NCI-H226 (cell line): ENCODE data around the gene NUPR1.
"Not testable (repeated sequence)": the region's sequence is repeated elsewhere in the genome, so short reads cannot be mapped to it uniquely, and the experiment has no call there.

Source experiments
- DNase-seq: peaks from one replicate; pipeline ENCODE4 v3.0.0-alpha.2; 2015

Gene NUPR1

GRCh38 chr16:28497386-28497785, 41.4 kb downstream of the NUPR1 start:
- DNase-seq = no peak

GRCh38 chr16:28496844-28497243, 41.9 kb downstream of the NUPR1 start:
- DNase-seq = no peak

GRCh38 chr16:28495795-28496749, 42.7 kb downstream of the NUPR1 start:
- DNase-seq = no peak

- no peak for DNase-seq
Observed at GRCh38 chr16:28495098-28495793, 43.5 kb downstream of the NUPR1 start.

GRCh38 chr16:28494121-28494851, 44.5 kb downstream of the NUPR1 start, which contains the start of gene APOBR:
APOBR (plus strand) TSS chr16:28494643; CDS start chr16:28494682, 39 bp downstream.
- DNase-seq = no peak

GRCh38 chr16:28492511-28492910, 46.3 kb downstream of the NUPR1 start:
- DNase-seq = no peak

- peak; percentile 93 for DNase-seq
Observed at GRCh38 chr16:28491970-28492474, 46.8 kb downstream of the NUPR1 start, which contains the start of gene CLN3. CLN3 (minus strand) TSS chr16:28492074; CDS start chr16:28491759, 315 bp downstream.

- DNase-seq = peak; percentile 51
Observed at GRCh38 chr16:28491230-28491969, 47.4 kb downstream of the NUPR1 start.

- DNase-seq = no peak
Observed at GRCh38 chr16:28486266-28486665, 52.5 kb downstream of the NUPR1 start.

- not testable (repeated sequence) for DNase-seq
Observed at GRCh38 chr16:28483361-28483760, 55.4 kb downstream of the NUPR1 start.
